Natural killer cell (primary cell): ENCODE data around the gene TTC39C. TPM values are rescaled to one million over a fixed set of nuclear protein-coding genes. Genes with fewer than 3 reads are reported as not detected.

ENCODE experiments used
- ATAC-seq, 3 donors: fragments of 150-1000 bp in 2 of 3; fragments of 200-7000 bp in 1 of 3; cut with Tn5 transposase; 1 replicate in 1 of 3; 2 replicates in 2 of 3; pipeline ENCODE4 v1.10.0; 2021; ENCODE audit warnings: mild to moderate bottlenecking in 2 of 3, moderate library complexity in 2 of 3
- DNase-seq, 2 donors: peaks; one replicate each; pipeline versions ENCODE4 v3.0.0 to v3.0.0-alpha.2; 2013 to 2021; ENCODE audit warnings: mixed read lengths in 1 of 2
- H3K27ac ChIP-seq: one replicate; pipeline ENCODE4 v1.5.1; 2013; ENCODE audit warnings: mild to moderate bottlenecking, low read length
- H3K27me3 ChIP-seq: one replicate; pipeline ENCODE4 v1.6.1; 2013; ENCODE audit warnings: low read length; ENCODE audit not compliant: control insufficient read depth, insufficient read depth
- H3K36me3 ChIP-seq: one replicate; pipeline ENCODE4 v1.6.1; 2013; ENCODE audit warnings: low read length; ENCODE audit not compliant: control insufficient read depth, insufficient read depth
- H3K4me1 ChIP-seq: one replicate; pipeline ENCODE4 v1.6.1; 2013; ENCODE audit warnings: low read length; ENCODE audit not compliant: control insufficient read depth, insufficient read depth
- H3K4me3 ChIP-seq: one replicate; pipeline ENCODE4 v1.5.1; 2013; ENCODE audit warnings: low read length
- H3K9me3 ChIP-seq: one replicate; pipeline ENCODE4 v1.6.1; 2013; ENCODE audit warnings: low read length; ENCODE audit not compliant: control insufficient read depth, insufficient read depth
- H3K27ac Mint-ChIP-seq, 2 donors: one replicate each; pipeline ENCODE4 v1.8.0; 2022; ENCODE audit warnings: mild to moderate bottlenecking in 2 of 2, mixed read lengths in 2 of 2, moderate library complexity in 1 of 2
- H3K27me3 Mint-ChIP-seq, 2 donors: one replicate each; pipeline ENCODE4 v1.8.0; 2022; ENCODE audit warnings: low read depth in 2 of 2, mixed read lengths in 2 of 2
- H3K36me3 Mint-ChIP-seq: one replicate; pipeline ENCODE4 v1.8.0; 2022; ENCODE audit warnings: mixed read lengths
- H3K4me1 Mint-ChIP-seq, 2 donors: one replicate each; pipeline ENCODE4 v1.8.0; 2022; ENCODE audit warnings: mixed read lengths in 2 of 2
- H3K4me3 Mint-ChIP-seq: one replicate; pipeline ENCODE4 v1.8.0; 2022; ENCODE audit warnings: mild to moderate bottlenecking, moderate library complexity, mixed read lengths
- H3K9me3 Mint-ChIP-seq, 2 donors: one replicate each; pipeline ENCODE4 v1.8.0; 2022; ENCODE audit warnings: mixed read lengths in 2 of 2
- WGBS: methylation state at CpG from one replicate; pipeline ENCODE4 v1.1.7; 2013; ENCODE audit warnings: missing lambda C conversion rate; ENCODE audit not compliant: insufficient coverage; 5-methylcytosine and 5-hydroxymethylcytosine counted together
- intact Hi-C: fragments of 100-400 bp; cut with micrococcal nuclease; formaldehyde crosslinking; loops from one replicate; pipeline ENCODE4 v1.14.2; 2022
- total RNA-seq, 4 donors: library from RNA; stranded (reverse); fragments of 120-200 nt in 1 of 4; gene quantifications; one replicate each; pipeline versions ENCODE4 v1.2.3 to v1.2.4, GENCODE V29; 2013 to 2022
- TF ChIP-seq, protein P1 (sequence below): fragments of 200-600 bp; IDR thresholded peaks from one replicate; pipeline ENCODE4 v1.8.0; 2022; ENCODE audit warnings: antibody characterized with exemption

TTC39C gene
- total RNA-seq, 3 donors from 2014 or later (not counting 1 experiment from before 2014, with no cell fraction given): 39.0 to 61.5 (median 44.3) TPM

DNA sequence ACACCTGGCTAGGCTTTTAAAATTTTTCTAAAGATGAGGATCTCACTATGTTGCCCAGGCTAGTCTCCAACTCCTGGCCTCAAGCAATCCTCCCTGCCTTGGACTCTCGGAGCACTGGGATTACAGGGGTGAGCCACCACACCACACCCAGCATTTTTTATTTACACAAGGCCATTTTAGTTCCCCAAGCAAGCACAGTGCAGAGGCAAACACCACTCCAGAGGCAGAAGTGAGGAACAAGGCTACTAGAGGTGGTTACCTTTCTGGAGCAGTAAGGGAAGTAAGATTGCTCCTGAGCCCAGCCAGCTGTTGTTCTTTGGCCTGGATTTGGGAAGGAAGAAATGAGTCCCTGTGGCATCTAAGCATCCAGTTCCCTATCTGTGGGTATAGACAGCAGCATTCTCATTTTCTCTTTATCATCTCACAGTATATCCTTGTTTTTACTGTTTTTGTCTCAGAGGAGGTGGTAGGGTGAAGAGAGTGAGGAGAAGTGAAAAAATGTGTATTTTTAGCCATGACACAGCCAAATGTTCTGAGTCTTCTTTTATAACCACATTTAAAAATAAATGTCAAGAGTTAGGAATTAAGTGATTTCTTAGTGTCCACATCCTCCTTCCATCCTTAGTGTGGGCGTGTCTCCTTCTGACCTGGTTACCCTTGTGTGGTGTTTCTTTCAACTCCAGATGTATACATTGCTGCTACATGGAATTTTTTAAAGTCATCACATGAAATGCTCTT is 10.5 kb upstream of the TTC39C start:
- intact Hi-C loops: no loop called here
- ATAC-seq: no peak
- Histone ChIP-seq H3K4me3 (no peak overlapping the region), H3K9me3 (no peaks in the 10 kb centered on the region), H3K36me3 (no peaks in the 10 kb centered on the region), H3K27me3 (no peaks in the 10 kb centered on the region), H3K27ac (peak overlapping the region; percentile 72), H3K4me1 (peaks cover 49% of the 10 kb centered on the region)
- H3K27me3 Mint-ChIP-seq: no peaks in the 10 kb centered on the region
- H3K4me1 Mint-ChIP-seq: peaks cover 60 to 67% of the 10 kb centered on the region in 2 donors
- no peaks in the 10 kb centered on the region for H3K9me3 Mint-ChIP-seq
- no peak overlapping the region for H3K4me3 Mint-ChIP-seq
- H3K36me3 Mint-ChIP-seq: no peaks in the 10 kb centered on the region
- 100% methylated on average over 1 of the region's 2 CpGs for WGBS
- peak overlapping the region in 1 of 2 donors; percentile 65 for H3K27ac Mint-ChIP-seq
- DNase-seq: no peak
- TF ChIP-seq, protein P1, sequence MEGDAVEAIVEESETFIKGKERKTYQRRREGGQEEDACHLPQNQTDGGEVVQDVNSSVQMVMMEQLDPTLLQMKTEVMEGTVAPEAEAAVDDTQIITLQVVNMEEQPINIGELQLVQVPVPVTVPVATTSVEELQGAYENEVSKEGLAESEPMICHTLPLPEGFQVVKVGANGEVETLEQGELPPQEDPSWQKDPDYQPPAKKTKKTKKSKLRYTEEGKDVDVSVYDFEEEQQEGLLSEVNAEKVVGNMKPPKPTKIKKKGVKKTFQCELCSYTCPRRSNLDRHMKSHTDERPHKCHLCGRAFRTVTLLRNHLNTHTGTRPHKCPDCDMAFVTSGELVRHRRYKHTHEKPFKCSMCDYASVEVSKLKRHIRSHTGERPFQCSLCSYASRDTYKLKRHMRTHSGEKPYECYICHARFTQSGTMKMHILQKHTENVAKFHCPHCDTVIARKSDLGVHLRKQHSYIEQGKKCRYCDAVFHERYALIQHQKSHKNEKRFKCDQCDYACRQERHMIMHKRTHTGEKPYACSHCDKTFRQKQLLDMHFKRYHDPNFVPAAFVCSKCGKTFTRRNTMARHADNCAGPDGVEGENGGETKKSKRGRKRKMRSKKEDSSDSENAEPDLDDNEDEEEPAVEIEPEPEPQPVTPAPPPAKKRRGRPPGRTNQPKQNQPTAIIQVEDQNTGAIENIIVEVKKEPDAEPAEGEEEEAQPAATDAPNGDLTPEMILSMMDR: no peak

DNA sequence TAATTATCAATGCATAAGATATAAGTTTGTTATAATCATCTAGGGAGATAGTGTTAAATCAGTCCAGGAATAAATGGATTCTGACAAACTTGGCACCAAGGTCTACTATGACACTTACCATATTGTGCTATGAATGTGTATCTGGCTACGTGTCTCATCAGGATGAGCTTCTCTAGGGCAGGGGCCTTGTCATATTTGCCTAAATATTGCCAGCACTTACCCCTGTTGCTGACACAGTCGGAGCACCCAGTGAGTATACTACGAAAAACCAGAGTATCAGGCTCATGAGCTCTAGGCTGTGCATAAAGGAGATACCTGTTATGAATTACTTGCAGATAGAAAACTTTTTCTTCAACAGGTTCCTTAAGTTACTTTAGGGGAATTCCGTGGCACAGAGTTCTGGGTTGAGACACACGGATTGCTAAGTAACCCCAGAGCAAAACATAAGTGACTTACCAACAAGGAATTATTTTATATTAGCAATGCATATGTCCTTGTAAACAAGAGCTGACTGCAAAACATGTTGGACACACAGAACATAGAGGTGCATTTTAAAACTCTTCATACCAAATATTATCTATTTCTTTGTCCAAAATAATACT is 7.7 kb upstream of the TTC39C start:
- Histone ChIP-seq H3K4me1 (peaks cover 55% of the 10 kb centered on the region), H3K36me3 (no peaks in the 10 kb centered on the region), H3K27ac (no peak overlapping the region), H3K9me3 (no peaks in the 10 kb centered on the region), H3K4me3 (no peak overlapping the region), H3K27me3 (no peaks in the 10 kb centered on the region)
- TF ChIP-seq, protein P1: no peak
- H3K4me1 Mint-ChIP-seq: peaks cover 65 to 67% of the 10 kb centered on the region in 2 donors
- intact Hi-C loops: no loop called here
- peak in 1 of 2 donors; percentile 63 for DNase-seq
- H3K36me3 Mint-ChIP-seq: no peaks in the 10 kb centered on the region
- no peak overlapping the region for H3K27ac Mint-ChIP-seq
- 88% methylated on average over 5 of the region's 5 CpGs for WGBS
- H3K27me3 Mint-ChIP-seq: no peaks in the 10 kb centered on the region
- ATAC-seq: no peak
- no peaks in the 10 kb centered on the region for H3K9me3 Mint-ChIP-seq
- no peak overlapping the region for H3K4me3 Mint-ChIP-seq

DNA sequence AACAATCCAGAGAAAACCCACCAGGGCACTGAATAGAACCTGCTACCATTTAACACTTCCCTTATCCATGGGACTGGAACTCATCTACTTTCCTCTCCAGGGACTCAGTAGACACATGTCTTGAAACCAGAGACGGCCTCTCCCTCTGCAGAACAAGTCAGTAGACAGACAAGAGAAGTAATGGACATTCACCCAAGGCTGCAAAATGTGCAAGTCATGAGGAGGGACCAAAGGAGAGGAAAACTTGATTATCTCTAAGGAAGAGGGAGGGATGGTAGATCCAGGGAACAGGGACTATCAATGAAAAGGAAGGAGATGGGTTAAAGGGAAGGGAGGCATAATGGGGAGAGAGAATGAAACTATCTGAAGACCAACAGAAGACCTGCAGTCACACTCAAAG is 5.3 kb upstream of the TTC39C start:
- H3K36me3 Mint-ChIP-seq: no peaks in the 10 kb centered on the region
- no peaks in the 10 kb centered on the region for H3K27me3 Mint-ChIP-seq
- ATAC-seq (no peak), DNase-seq (no peak)
- TF ChIP-seq, protein P1: no peak
- Histone ChIP-seq H3K27me3 (no peaks in the 10 kb centered on the region), H3K36me3 (no peaks in the 10 kb centered on the region), H3K4me3 (no peak overlapping the region), H3K27ac (peak overlapping the region; percentile 43), H3K4me1 (peaks cover 50% of the 10 kb centered on the region), H3K9me3 (no peaks in the 10 kb centered on the region)
- H3K4me1 Mint-ChIP-seq: peaks cover 56 to 59% of the 10 kb centered on the region in 2 donors
- no peaks in the 10 kb centered on the region for H3K9me3 Mint-ChIP-seq
- peak overlapping the region; percentile 15 for H3K4me3 Mint-ChIP-seq
- intact Hi-C loops: no loop called here
- 64% methylated on average over 1 of the region's 1 CpG for WGBS
- peak overlapping the region; percentile 67 to 78 for H3K27ac Mint-ChIP-seq
